Sigmoid colon (tissue), 4 donors: ENCODE measurements around the gene CRTC3.

Experiments
- CTCF ChIP-seq, 4 experiments: fragments of 450-650 bp in 3 of 4; fragments of 200-600 bp in 1 of 4; IDR thresholded peaks; one replicate each; pipeline ENCODE4 v1.5.1; 2016 to 2019; ENCODE audit warnings: antibody characterized with exemption in 4 of 4, mild to moderate bottlenecking in 3 of 4, moderate library complexity in 2 of 4
- EP300 ChIP-seq, 4 donors: sonication (generic); formaldehyde crosslinking; IDR thresholded peaks; one replicate each; pipeline ENCODE4 v1.6.1; 2017; ENCODE audit warnings: antibody characterized with exemption in 4 of 4
- POLR2A ChIP-seq, 2 donors: fragments of 450-650 bp; IDR thresholded peaks; one replicate each; pipeline ENCODE4 v1.6.1; 2016; ENCODE audit warnings: antibody characterized with exemption in 2 of 2, mild to moderate bottlenecking in 2 of 2, moderate library complexity in 2 of 2
- POLR2AphosphoS5 ChIP-seq, 4 donors: sonication (generic); formaldehyde crosslinking; IDR thresholded peaks; one replicate each; pipeline ENCODE4 v1.6.1; 2017; ENCODE audit warnings: antibody characterized with exemption in 4 of 4

GRCh38 chr15:90595763-90596155 lies 66.0 kb downstream of the CRTC3 start:
- TF ChIP-seq CTCF (IDR thresholded peaks at IDR 0.05) (no peak), POLR2A (IDR thresholded peaks at IDR 0.05) (no peak), EP300 (IDR thresholded peaks at IDR 0.05) (no peak), POLR2AphosphoS5 (IDR thresholded peaks at IDR 0.05) (no peak)
